Activated T-helper 1 cell treated with anti-CD3 and anti-CD28 coated beads, Interleukin-12 subunit alpha, Interleukin-12 subunit beta, Interleukin-2, Interleukin-4 antibody, amounts not matched to agents 30 ng/mL and 10 ng/mL and 1 ng/mL, durations not matched to agents 14 hours and 24 hours and 36 hours (primary cell): ENCODE data around the gene OPCML. TPM values are rescaled to one million over a fixed set of nuclear protein-coding genes. Genes with fewer than 3 reads are reported as not detected.

Experiments
- DNase-seq: peaks from one replicate; pipeline ENCODE4 v3.0.0; 2021; ENCODE audit warnings: low spot score
- H3K27ac Mint-ChIP-seq: one replicate; pipeline ENCODE4 v1.8.0; 2021; ENCODE audit warnings: mild to moderate bottlenecking, mixed read lengths
- H3K27me3 Mint-ChIP-seq: one replicate; pipeline ENCODE4 v1.8.0; 2022; ENCODE audit warnings: mild to moderate bottlenecking, moderate library complexity, mixed read lengths; ENCODE audit not compliant: insufficient read depth
- H3K36me3 Mint-ChIP-seq: one replicate; pipeline ENCODE4 v1.8.0; 2021; ENCODE audit warnings: low read depth, mixed read lengths
- H3K4me1 Mint-ChIP-seq: one replicate; pipeline ENCODE4 v1.8.0; 2021; ENCODE audit warnings: low read depth, mixed read lengths
- H3K4me3 Mint-ChIP-seq: one replicate; pipeline ENCODE4 v1.8.0; 2021; ENCODE audit warnings: mild to moderate bottlenecking, moderate library complexity, mixed read lengths
- H3K9me3 Mint-ChIP-seq: one replicate; pipeline ENCODE4 v1.8.0; 2021; ENCODE audit warnings: mixed read lengths
- intact Hi-C: fragments of 100-400 bp; cut with micrococcal nuclease; formaldehyde crosslinking; loops from one replicate; pipeline ENCODE4 v1.15.1; 2024
- total RNA-seq: library from RNA; stranded (reverse); gene quantifications from 2 replicates; pipeline ENCODE4 v1.2.3, GENCODE V29; 2022

The OPCML gene
- total RNA-seq, 1 donor from 2014 or later = not detected

DNA sequence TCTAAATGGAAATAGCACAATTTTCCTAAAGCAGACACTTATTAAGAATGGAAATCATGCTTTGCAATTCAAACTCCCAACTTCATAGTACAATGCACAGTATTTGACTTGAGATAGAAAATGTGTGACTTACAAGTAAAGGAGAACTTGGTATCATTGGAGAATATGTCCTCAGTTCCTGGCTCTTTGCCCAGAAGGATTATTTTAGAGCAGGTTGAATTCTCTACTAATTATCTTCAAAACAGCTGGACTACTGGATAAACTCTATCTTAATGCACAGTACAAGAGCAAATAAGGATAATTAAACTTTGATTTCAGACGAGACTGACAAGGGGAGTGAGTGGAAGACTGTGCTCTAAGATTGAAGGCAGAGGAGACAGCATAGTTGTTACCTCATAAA is 839.4 kb downstream of the OPCML start:
- H3K36me3 Mint-ChIP-seq = no peaks in the 10 kb centered on the region
- no peaks in the 10 kb centered on the region for H3K27me3 Mint-ChIP-seq
- H3K4me3 Mint-ChIP-seq = no peak overlapping the region
- H3K27ac Mint-ChIP-seq = no peak overlapping the region
- intact Hi-C loops = no loop called here
- H3K9me3 Mint-ChIP-seq = peaks cover 13% of the 10 kb centered on the region
- no peak for DNase-seq
- H3K4me1 Mint-ChIP-seq = no peaks in the 10 kb centered on the region

- intact Hi-C loops = no loop called here
- H3K36me3 Mint-ChIP-seq = no peaks in the 10 kb centered on the region
These were observed 840.3 kb downstream of the OPCML start for GRCh38 chr11:132691848-132692550.

GRCh38 chr11:132686886-132687285 is 845.4 kb downstream of the OPCML start:
- intact Hi-C loops = no loop called here
- Mint-ChIP-seq H3K4me1 (no peaks in the 10 kb centered on the region), H3K27ac (no peak overlapping the region), H3K4me3 (no peak overlapping the region), H3K9me3 (peaks cover 4% of the 10 kb centered on the region), H3K27me3 (no peaks in the 10 kb centered on the region), H3K36me3 (no peaks in the 10 kb centered on the region)
- no peak for DNase-seq

More at GRCh38 chr11:132691848-132692550, 840.3 kb downstream of the OPCML start:
- no peak overlapping the region for H3K4me3 Mint-ChIP-seq
- H3K4me1 Mint-ChIP-seq = no peaks in the 10 kb centered on the region
- DNase-seq = no peak
- no peak overlapping the region for H3K27ac Mint-ChIP-seq
- H3K9me3 Mint-ChIP-seq = peaks cover 14% of the 10 kb centered on the region
- H3K27me3 Mint-ChIP-seq = no peaks in the 10 kb centered on the region

DNA sequence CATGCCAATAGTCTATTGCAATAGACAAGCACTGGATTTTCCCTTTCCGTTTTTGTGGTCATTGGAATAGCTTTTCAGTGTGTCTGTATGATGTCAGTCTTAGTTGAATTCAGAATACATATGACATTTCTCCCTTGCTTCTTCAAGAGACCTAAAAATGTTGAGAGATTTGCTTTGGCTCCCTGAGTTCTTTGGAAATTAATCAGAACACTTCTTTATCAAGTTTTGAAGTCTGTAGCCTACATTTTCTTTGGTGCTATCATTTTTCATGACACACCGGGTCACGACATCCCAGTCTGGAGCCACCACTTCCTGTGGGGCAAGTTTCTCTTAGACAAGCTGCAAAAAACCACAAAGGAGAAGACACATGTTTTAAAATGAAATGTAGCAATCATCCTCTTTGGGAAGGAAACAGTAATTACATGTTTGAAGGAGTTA is 847.1 kb downstream of the OPCML start:
- Mint-ChIP-seq H3K27me3 (no peaks in the 10 kb centered on the region), H3K36me3 (no peaks in the 10 kb centered on the region), H3K9me3 (peaks cover 4% of the 10 kb centered on the region), H3K4me3 (no peak overlapping the region), H3K27ac (no peak overlapping the region), H3K4me1 (no peaks in the 10 kb centered on the region)
- no peak for DNase-seq
- intact Hi-C loops = no loop called here

GRCh38 chr11:132683602-132684001 is 848.7 kb downstream of the OPCML start:
- H3K27me3 Mint-ChIP-seq = no peaks in the 10 kb centered on the region
- intact Hi-C loops = no loop called here
- H3K27ac Mint-ChIP-seq = no peak overlapping the region
- H3K4me3 Mint-ChIP-seq = no peak overlapping the region
- H3K9me3 Mint-ChIP-seq = peaks cover 4% of the 10 kb centered on the region
- DNase-seq = no peak
- H3K4me1 Mint-ChIP-seq = no peaks in the 10 kb centered on the region
- H3K36me3 Mint-ChIP-seq = no peaks in the 10 kb centered on the region

- H3K27ac Mint-ChIP-seq = no peak overlapping the region
- no peaks in the 10 kb centered on the region for H3K9me3 Mint-ChIP-seq
- H3K36me3 Mint-ChIP-seq = no peaks in the 10 kb centered on the region
- H3K27me3 Mint-ChIP-seq = no peaks in the 10 kb centered on the region
- H3K4me1 Mint-ChIP-seq = no peaks in the 10 kb centered on the region
- no peak for DNase-seq
- intact Hi-C loops = no loop called here
- H3K4me3 Mint-ChIP-seq = no peak overlapping the region
These were observed 850.3 kb downstream of the OPCML start for GRCh38 chr11:132681971-132682370.

DNA sequence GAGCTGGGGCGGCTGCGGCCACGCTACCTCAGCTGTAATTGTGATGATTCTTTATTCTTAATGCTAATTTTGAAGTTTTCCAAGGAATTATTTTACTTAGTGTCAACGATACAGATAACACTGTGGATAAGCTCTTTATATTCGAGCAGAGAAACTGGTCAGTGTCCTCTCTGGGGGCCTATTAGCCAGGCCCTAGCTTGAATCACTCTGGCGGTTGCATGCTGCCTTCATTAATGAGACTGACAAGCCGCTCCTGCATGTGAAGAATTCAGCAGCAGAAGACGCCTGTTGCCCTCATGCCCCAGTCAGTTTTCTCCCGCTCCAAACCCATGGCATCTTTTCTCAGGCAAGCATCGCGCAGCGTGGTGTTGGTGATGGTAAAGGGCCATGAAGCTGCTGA is 851.7 kb downstream of the OPCML start:
- DNase-seq = no peak
- Mint-ChIP-seq H3K27me3 (no peaks in the 10 kb centered on the region), H3K27ac (no peak overlapping the region), H3K36me3 (no peaks in the 10 kb centered on the region), H3K4me3 (no peak overlapping the region), H3K9me3 (no peaks in the 10 kb centered on the region), H3K4me1 (no peaks in the 10 kb centered on the region)
- intact Hi-C loops = no loop called here

- Mint-ChIP-seq H3K9me3 (peaks cover 6% of the 10 kb centered on the region), H3K4me3 (no peak overlapping the region), H3K27ac (no peak overlapping the region), H3K4me1 (no peaks in the 10 kb centered on the region), H3K27me3 (no peaks in the 10 kb centered on the region), H3K36me3 (no peaks in the 10 kb centered on the region)
- no peak for DNase-seq
- intact Hi-C loops = no loop called here
These were observed 858.1 kb downstream of the OPCML start for GRCh38 chr11:132674151-132674550.

GRCh38 chr11:132671851-132672370 is 860.4 kb downstream of the OPCML start:
- DNase-seq = no peak
- Mint-ChIP-seq H3K36me3 (no peaks in the 10 kb centered on the region), H3K27me3 (peaks cover under 1% of the 10 kb centered on the region), H3K4me1 (no peaks in the 10 kb centered on the region), H3K9me3 (peaks cover 6% of the 10 kb centered on the region), H3K4me3 (no peak overlapping the region), H3K27ac (no peak overlapping the region)
- intact Hi-C loops = no loop called here

GRCh38 chr11:132670921-132671675 is 861.2 kb downstream of the OPCML start:
- H3K36me3 Mint-ChIP-seq = no peaks in the 10 kb centered on the region
- peaks cover 6% of the 10 kb centered on the region for H3K9me3 Mint-ChIP-seq
- no peaks in the 10 kb centered on the region for H3K4me1 Mint-ChIP-seq

DNA sequence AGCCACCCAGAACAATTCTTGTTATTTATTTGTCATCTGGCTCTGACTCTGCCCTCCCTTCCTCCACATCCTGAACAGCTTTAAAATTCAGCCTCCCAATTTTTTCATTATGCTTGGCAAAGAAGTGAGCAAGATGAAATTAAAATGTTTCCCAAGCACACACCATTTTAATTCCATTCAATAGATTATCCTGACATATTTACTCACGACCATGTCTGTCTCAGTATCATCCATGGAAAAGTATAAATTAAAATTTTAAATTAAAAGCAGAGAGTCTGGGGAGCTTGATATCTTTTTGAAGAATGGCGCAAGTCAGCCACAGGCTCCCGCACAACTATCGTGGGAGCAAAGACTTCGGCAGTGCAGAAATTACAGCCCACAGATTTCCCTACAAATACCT is 862.4 kb downstream of the OPCML start:
- no peak overlapping the region for H3K4me3 Mint-ChIP-seq
- H3K27me3 Mint-ChIP-seq = peaks cover 2% of the 10 kb centered on the region
- no peaks in the 10 kb centered on the region for H3K36me3 Mint-ChIP-seq
- H3K27ac Mint-ChIP-seq = no peak overlapping the region
- peaks cover 6% of the 10 kb centered on the region for H3K9me3 Mint-ChIP-seq
- no peak for DNase-seq
- intact Hi-C loops = no loop called here
- no peaks in the 10 kb centered on the region for H3K4me1 Mint-ChIP-seq

More at GRCh38 chr11:132670921-132671675, 861.2 kb downstream of the OPCML start:
- intact Hi-C loops = no loop called here
- Mint-ChIP-seq H3K27me3 (peaks cover 2% of the 10 kb centered on the region), H3K27ac (no peak overlapping the region), H3K4me3 (no peak overlapping the region)
- DNase-seq = no peak

DNA sequence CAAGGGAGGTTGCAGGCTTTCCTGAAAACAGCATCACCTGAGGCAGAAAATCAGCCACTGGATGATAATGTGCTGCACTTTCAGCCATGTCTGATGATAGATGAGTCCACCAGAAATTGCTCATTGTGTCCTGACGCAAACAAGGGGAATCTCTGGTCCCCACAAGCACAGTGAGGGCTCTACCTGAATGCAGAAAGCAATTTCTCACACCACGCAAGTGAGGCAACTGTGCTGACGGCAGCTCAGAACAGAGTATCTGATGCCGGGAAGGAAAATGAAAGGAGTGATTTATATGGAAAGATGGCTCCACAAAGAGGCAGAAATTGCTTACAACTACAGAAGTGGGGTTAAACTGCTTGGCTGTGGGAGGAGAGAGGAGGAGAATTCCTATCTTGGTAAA is 867.1 kb downstream of the OPCML start:
- intact Hi-C loops = no loop called here
- Mint-ChIP-seq H3K27me3 (peaks cover 2% of the 10 kb centered on the region), H3K4me1 (no peaks in the 10 kb centered on the region), H3K36me3 (no peaks in the 10 kb centered on the region), H3K27ac (no peak overlapping the region), H3K9me3 (peaks cover 4% of the 10 kb centered on the region), H3K4me3 (no peak overlapping the region)
- no peak for DNase-seq

DNA sequence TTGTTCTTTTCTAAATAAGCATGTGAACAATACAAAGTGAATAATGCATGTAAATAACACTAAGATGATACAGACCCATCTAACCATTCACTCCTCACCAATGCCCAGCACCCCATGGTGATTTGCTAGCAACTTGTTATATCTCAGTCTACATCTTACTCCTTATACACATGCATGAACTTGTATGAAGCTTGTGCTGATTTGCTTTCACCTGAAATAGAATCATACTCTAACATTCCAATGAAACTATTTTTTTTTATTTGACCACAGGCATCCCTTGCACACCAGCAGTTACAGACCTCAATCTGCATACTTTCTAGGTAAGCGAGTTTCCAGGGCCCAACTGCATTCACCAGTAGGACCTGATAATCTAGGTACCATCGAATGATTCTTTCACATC is 873.6 kb downstream of the OPCML start:
- DNase-seq = no peak
- Mint-ChIP-seq H3K36me3 (no peaks in the 10 kb centered on the region), H3K27me3 (no peaks in the 10 kb centered on the region), H3K4me3 (no peak overlapping the region), H3K9me3 (peaks cover 5% of the 10 kb centered on the region), H3K4me1 (no peaks in the 10 kb centered on the region), H3K27ac (no peak overlapping the region)
- intact Hi-C loops = no loop called here
